ENCODE measurements around the gene SORL1. TPM values are rescaled to one million over a fixed set of nuclear protein-coding genes. Genes with fewer than 3 reads are reported as not detected.
"Not testable (repeated sequence)": the region's sequence is repeated elsewhere in the genome, so short reads cannot be mapped to it uniquely, and the experiment has no call there.

The SORL1 gene, protein sequence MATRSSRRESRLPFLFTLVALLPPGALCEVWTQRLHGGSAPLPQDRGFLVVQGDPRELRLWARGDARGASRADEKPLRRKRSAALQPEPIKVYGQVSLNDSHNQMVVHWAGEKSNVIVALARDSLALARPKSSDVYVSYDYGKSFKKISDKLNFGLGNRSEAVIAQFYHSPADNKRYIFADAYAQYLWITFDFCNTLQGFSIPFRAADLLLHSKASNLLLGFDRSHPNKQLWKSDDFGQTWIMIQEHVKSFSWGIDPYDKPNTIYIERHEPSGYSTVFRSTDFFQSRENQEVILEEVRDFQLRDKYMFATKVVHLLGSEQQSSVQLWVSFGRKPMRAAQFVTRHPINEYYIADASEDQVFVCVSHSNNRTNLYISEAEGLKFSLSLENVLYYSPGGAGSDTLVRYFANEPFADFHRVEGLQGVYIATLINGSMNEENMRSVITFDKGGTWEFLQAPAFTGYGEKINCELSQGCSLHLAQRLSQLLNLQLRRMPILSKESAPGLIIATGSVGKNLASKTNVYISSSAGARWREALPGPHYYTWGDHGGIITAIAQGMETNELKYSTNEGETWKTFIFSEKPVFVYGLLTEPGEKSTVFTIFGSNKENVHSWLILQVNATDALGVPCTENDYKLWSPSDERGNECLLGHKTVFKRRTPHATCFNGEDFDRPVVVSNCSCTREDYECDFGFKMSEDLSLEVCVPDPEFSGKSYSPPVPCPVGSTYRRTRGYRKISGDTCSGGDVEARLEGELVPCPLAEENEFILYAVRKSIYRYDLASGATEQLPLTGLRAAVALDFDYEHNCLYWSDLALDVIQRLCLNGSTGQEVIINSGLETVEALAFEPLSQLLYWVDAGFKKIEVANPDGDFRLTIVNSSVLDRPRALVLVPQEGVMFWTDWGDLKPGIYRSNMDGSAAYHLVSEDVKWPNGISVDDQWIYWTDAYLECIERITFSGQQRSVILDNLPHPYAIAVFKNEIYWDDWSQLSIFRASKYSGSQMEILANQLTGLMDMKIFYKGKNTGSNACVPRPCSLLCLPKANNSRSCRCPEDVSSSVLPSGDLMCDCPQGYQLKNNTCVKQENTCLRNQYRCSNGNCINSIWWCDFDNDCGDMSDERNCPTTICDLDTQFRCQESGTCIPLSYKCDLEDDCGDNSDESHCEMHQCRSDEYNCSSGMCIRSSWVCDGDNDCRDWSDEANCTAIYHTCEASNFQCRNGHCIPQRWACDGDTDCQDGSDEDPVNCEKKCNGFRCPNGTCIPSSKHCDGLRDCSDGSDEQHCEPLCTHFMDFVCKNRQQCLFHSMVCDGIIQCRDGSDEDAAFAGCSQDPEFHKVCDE (N-terminal part only)
- polyA plus RNA-seq (2013, experiment 1 of 2) = 8.8 TPM
- 8.7 TPM for polyA plus RNA-seq (2013, experiment 2 of 2)

DNA sequence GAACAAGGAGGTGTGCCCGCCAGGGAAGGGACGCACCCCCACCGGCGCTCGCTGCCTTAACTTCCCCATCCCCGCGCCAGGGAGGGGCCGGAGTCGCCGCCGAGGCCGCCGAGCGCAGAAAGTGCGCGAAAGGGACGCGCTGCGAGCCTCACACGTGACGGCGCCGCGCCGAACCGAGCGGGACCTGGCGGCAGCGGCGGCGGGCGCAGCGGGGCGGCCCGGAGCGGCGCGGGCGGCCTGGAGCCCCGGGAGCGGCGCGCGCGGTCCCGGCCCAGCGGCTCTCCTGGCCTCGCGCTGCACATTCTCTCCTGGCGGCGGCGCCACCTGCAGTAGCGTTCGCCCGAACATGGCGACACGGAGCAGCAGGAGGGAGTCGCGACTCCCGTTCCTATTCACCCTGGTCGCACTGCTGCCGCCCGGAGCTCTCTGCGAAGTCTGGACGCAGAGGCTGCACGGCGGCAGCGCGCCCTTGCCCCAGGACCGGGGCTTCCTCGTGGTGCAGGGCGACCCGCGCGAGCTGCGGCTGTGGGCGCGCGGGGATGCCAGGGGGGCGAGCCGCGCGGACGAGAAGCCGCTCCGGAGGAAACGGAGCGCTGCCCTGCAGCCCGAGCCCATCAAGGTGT lies at the start of gene SORL1:
Gene SORL1 (plus strand): TSS at position 329 of the 623 bp plus-strand sequence. CDS start 18 bp downstream, at position 347.
- H3K9ac ChIP-seq (ENCODE audit: low read length) = peak within 1 kb of the TSS; percentile 82
- H3K56ac ChIP-seq (ENCODE audit: low read length) = peak within 1 kb of the TSS; percentile 96
- DNase-seq = peak; percentile 89
- no peak within 1 kb of the TSS for H4K5ac ChIP-seq (ENCODE audit: low read length)
- no peak within 1 kb of the TSS for H2AK5ac ChIP-seq (ENCODE audit: low read length)
- H3K18ac ChIP-seq (ENCODE audit: low read length) = peak within 1 kb of the TSS; percentile 64
- peak within 1 kb of the TSS; percentile 81 for H3K4me3 ChIP-seq (ENCODE audit: low read length)
- peak within 1 kb of the TSS; percentile 51 for H2BK5ac ChIP-seq (ENCODE audit: low read length)
- no peaks in the 10 kb centered on the region for H3K36me3 ChIP-seq (ENCODE audit: control insufficient read depth, insufficient read depth, low read length)
- no peak within 1 kb of the TSS for H3K4ac ChIP-seq (ENCODE audit: low read depth, low read length)
- no peak within 1 kb of the TSS for H2BK120ac ChIP-seq (ENCODE audit: low read depth, low read length)
- H3K4me1 ChIP-seq (ENCODE audit: control insufficient read depth, low read depth, low read length) = peaks cover 9% of the 10 kb centered on the region
- WGBS (ENCODE audit: extremely low coverage, insufficient coverage, low lambda C conversion rate) = no CpG with 5 or more reads among the region's 89 CpGs
- peaks cover 32% of the 10 kb centered on the region for H3K79me2 ChIP-seq (ENCODE audit: control insufficient read depth, insufficient read depth, low read length)
- no peak within 1 kb of the TSS for H2BK15ac ChIP-seq (replicated peaks; ENCODE audit: low read depth)
- H3K23ac ChIP-seq (ENCODE audit: low read length) = peak within 1 kb of the TSS; percentile 7
- no peaks in the 10 kb centered on the region for H3K27me3 ChIP-seq (ENCODE audit: insufficient read depth, low read length, poor library complexity)
- H3K27ac ChIP-seq (ENCODE audit: low read depth, low read length) = no peak within 1 kb of the TSS
- H3K79me1 ChIP-seq (ENCODE audit: low read length) = peaks cover 6% of the 10 kb centered on the region
- H4K8ac ChIP-seq (ENCODE audit: low read depth, low read length) = no peak within 1 kb of the TSS
- peak within 1 kb of the TSS; percentile 89 for H3K4me2 ChIP-seq (ENCODE audit: low read length)

DNA sequence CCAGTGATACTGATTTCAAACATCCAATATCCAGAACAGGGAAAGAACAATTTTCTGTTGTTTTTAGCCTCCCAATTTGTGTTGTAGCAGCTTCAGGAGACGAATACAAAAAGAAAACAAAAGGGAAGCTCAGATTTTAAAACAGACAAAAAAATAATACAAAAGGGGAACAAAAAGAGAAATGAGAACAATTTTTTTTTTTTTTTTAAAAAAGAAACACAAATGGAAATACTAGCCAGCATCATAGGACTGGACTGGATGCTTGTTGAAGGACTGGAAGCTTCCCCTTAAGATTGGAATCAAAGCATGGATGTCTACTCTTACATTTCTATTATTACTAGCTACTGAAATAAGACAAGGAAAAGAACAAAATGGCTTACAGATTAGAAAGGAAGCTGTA lies 46.5 kb upstream of the SORL1 start:
- no peak overlapping the region for H2BK120ac ChIP-seq (ENCODE audit: low read depth, low read length)
- no peak overlapping the region for H3K56ac ChIP-seq (ENCODE audit: low read length)
- no peak overlapping the region for H2BK15ac ChIP-seq (replicated peaks; ENCODE audit: low read depth)
- no peak overlapping the region for H4K8ac ChIP-seq (ENCODE audit: low read depth, low read length)
- no peak overlapping the region for H3K9ac ChIP-seq (ENCODE audit: low read length)
- no peak overlapping the region for H2AK5ac ChIP-seq (ENCODE audit: low read length)
- no peak overlapping the region for H3K23ac ChIP-seq (ENCODE audit: low read length)
- no peaks in the 10 kb centered on the region for H3K36me3 ChIP-seq (ENCODE audit: control insufficient read depth, insufficient read depth, low read length)
- no peak overlapping the region for H3K27ac ChIP-seq (ENCODE audit: low read depth, low read length)
- H3K18ac ChIP-seq (ENCODE audit: low read length) = no peak overlapping the region
- no peak overlapping the region for H2BK5ac ChIP-seq (ENCODE audit: low read length)
- DNase-seq = no peak
- no peaks in the 10 kb centered on the region for H3K79me2 ChIP-seq (ENCODE audit: control insufficient read depth, insufficient read depth, low read length)
- H3K79me1 ChIP-seq (ENCODE audit: low read length) = no peaks in the 10 kb centered on the region
- no peak overlapping the region for H3K4me3 ChIP-seq (ENCODE audit: low read length)
- no peak overlapping the region for H4K5ac ChIP-seq (ENCODE audit: low read length)
- H3K27me3 ChIP-seq (ENCODE audit: insufficient read depth, low read length, poor library complexity) = no peaks in the 10 kb centered on the region
- H3K4ac ChIP-seq (ENCODE audit: low read depth, low read length) = no peak overlapping the region
- H3K4me2 ChIP-seq (ENCODE audit: low read length) = no peak overlapping the region
- no peaks in the 10 kb centered on the region for H3K4me1 ChIP-seq (ENCODE audit: control insufficient read depth, low read depth, low read length)
- no CpG with 5 or more reads among the region's 1 CpG for WGBS (ENCODE audit: extremely low coverage, insufficient coverage, low lambda C conversion rate)

DNA sequence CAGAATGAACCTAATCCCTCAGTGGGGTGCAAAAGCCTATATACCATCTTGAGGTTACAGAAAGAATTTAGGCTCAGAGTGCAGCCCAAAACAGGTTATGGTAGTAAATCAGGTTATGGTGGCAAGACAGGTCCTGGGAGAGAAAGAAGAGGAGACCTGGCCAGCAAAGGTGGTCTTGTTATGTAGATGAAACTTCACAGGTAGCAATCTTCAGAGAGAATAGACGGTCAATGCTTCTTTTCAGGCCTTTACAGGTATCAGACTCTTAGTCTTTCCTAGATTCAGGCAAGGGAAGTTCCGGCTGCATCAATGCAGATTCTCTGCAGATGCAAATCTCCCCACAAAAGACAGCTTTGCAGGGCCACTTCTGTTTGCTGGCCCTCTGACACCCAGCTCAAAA lies 45.8 kb upstream of the SORL1 start:
- Histone ChIP-seq H3K4me2 (ENCODE audit: low read length) (no peak overlapping the region), H3K9ac (ENCODE audit: low read length) (no peak overlapping the region), H3K18ac (ENCODE audit: low read length) (no peak overlapping the region), H3K79me1 (ENCODE audit: low read length) (no peaks in the 10 kb centered on the region), H3K27ac (ENCODE audit: low read depth, low read length) (no peak overlapping the region), H3K27me3 (ENCODE audit: insufficient read depth, low read length, poor library complexity) (no peaks in the 10 kb centered on the region), H2AK5ac (ENCODE audit: low read length) (no peak overlapping the region), H3K79me2 (ENCODE audit: control insufficient read depth, insufficient read depth, low read length) (no peaks in the 10 kb centered on the region), H2BK5ac (ENCODE audit: low read length) (no peak overlapping the region), H3K4ac (ENCODE audit: low read depth, low read length) (no peak overlapping the region), H2BK120ac (ENCODE audit: low read depth, low read length) (no peak overlapping the region), H3K36me3 (ENCODE audit: control insufficient read depth, insufficient read depth, low read length) (no peaks in the 10 kb centered on the region), H4K8ac (ENCODE audit: low read depth, low read length) (no peak overlapping the region), H3K4me3 (ENCODE audit: low read length) (no peak overlapping the region), H3K4me1 (ENCODE audit: control insufficient read depth, low read depth, low read length) (no peaks in the 10 kb centered on the region), H4K5ac (ENCODE audit: low read length) (no peak overlapping the region), H3K23ac (ENCODE audit: low read length) (no peak overlapping the region), H2BK15ac (replicated peaks; ENCODE audit: low read depth) (no peak overlapping the region), H3K56ac (ENCODE audit: low read length) (peak overlapping the region; percentile 35)
- no CpG with 5 or more reads among the region's 2 CpGs for WGBS (ENCODE audit: extremely low coverage, insufficient coverage, low lambda C conversion rate)
- no peak for DNase-seq

DNA sequence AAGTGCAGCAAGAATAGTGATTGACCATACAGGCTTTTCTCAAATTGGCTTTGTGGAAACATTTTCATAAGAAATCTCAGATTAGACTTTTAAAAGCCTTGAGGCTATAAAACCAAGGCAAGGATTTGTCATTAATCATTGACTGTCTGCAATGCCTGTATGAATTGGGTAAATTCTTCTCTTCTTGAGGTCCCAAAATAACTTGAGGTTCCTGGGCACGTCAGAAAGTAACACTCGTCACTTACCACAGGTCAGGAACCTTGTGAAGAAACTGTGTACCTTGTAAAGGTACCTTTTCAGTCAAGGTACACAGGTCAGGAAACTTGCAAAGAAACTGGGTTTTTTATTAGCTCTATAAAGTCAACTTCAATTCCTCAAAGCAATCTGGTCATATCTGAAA lies 43.3 kb upstream of the SORL1 start:
- H3K27me3 ChIP-seq (ENCODE audit: insufficient read depth, low read length, poor library complexity) = no peaks in the 10 kb centered on the region

DNA sequence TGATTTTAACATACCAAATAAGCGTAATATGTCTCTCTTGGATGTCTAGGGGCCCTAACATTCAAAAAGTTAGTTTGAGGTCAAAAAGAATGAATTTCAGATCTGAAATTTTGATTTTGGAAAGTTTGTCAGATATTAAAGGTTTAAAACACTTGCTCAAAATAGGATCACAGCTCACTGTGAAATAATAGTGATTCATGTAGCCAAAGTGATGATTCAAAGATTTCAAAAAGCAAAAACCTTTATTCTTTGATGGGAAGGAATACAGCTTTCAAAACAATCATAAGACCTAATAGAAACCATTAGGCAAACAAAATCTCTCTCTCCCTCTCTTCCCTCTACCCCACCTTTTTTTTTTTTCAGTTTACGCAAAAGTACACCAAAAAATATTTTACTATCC lies 42.1 kb upstream of the SORL1 start:
- not testable (repeated sequence) for H4K8ac ChIP-seq (ENCODE audit: low read depth, low read length)

More for the DNA sequence above, 43.3 kb upstream of the SORL1 start:
- Histone ChIP-seq H3K4me1 (ENCODE audit: control insufficient read depth, low read depth, low read length) (no peaks in the 10 kb centered on the region), H3K27ac (ENCODE audit: low read depth, low read length) (no peak overlapping the region), H2AK5ac (ENCODE audit: low read length) (no peak overlapping the region), H3K23ac (ENCODE audit: low read length) (no peak overlapping the region), H2BK120ac (ENCODE audit: low read depth, low read length) (no peak overlapping the region), H3K56ac (ENCODE audit: low read length) (no peak overlapping the region), H3K36me3 (ENCODE audit: control insufficient read depth, insufficient read depth, low read length) (no peaks in the 10 kb centered on the region), H4K5ac (ENCODE audit: low read length) (no peak overlapping the region), H4K8ac (ENCODE audit: low read depth, low read length) (no peak overlapping the region), H2BK5ac (ENCODE audit: low read length) (no peak overlapping the region), H3K4me3 (ENCODE audit: low read length) (no peak overlapping the region), H3K79me1 (ENCODE audit: low read length) (no peaks in the 10 kb centered on the region), H2BK15ac (replicated peaks; ENCODE audit: low read depth) (no peak overlapping the region), H3K9ac (ENCODE audit: low read length) (no peak overlapping the region), H3K79me2 (ENCODE audit: control insufficient read depth, insufficient read depth, low read length) (no peaks in the 10 kb centered on the region), H3K4ac (ENCODE audit: low read depth, low read length) (no peak overlapping the region), H3K18ac (ENCODE audit: low read length) (no peak overlapping the region), H3K4me2 (ENCODE audit: low read length) (no peak overlapping the region)
- no peak for DNase-seq
- no CpG with 5 or more reads among the region's 2 CpGs for WGBS (ENCODE audit: extremely low coverage, insufficient coverage, low lambda C conversion rate)

More for the DNA sequence above, 42.1 kb upstream of the SORL1 start:
- not testable (repeated sequence) for H3K27me3 ChIP-seq (ENCODE audit: insufficient read depth, low read length, poor library complexity); H3K9ac ChIP-seq (ENCODE audit: low read length); H3K56ac ChIP-seq (ENCODE audit: low read length); H3K4me1 ChIP-seq (ENCODE audit: control insufficient read depth, low read depth, low read length); H2BK120ac ChIP-seq (ENCODE audit: low read depth, low read length); H3K18ac ChIP-seq (ENCODE audit: low read length); H4K5ac ChIP-seq (ENCODE audit: low read length); H2BK15ac ChIP-seq (replicated peaks; ENCODE audit: low read depth); H3K27ac ChIP-seq (ENCODE audit: low read depth, low read length); H3K4ac ChIP-seq (ENCODE audit: low read depth, low read length); H3K79me2 ChIP-seq (ENCODE audit: control insufficient read depth, insufficient read depth, low read length); H3K36me3 ChIP-seq (ENCODE audit: control insufficient read depth, insufficient read depth, low read length); H2BK5ac ChIP-seq (ENCODE audit: low read length); H2AK5ac ChIP-seq (ENCODE audit: low read length); H3K79me1 ChIP-seq (ENCODE audit: low read length); H3K23ac ChIP-seq (ENCODE audit: low read length); H3K4me2 ChIP-seq (ENCODE audit: low read length); DNase-seq; H3K4me3 ChIP-seq (ENCODE audit: low read length)
- 100% methylated on average over 2 of the region's 2 CpGs for WGBS (ENCODE audit: extremely low coverage, insufficient coverage, low lambda C conversion rate)

All from mesendoderm (in vitro differentiated cells).